ENCODE results near the gene SPATA3.

DNA sequence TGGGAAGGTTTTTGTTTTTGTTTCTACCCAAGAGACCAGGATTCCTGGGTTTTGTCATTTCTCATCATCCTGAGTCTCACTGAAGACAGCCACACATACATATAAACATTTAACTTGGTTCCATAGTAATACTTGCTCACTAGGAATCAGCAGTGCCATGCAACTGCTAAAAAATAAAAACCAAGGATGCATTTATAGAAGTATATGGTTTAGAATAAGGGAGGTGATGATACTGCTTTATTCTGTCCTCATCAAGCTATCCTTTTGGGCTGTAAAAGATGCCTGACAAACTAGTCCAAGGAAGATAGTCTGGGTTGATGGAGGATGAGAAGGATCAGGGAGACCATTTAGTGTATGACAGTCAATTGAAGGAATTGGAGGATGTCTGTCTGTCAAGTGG, 740 bp downstream of the SPATA3 start:
- TF ChIP-seq DMAP1 (CRISPR knock-in tag; IDR thresholded peaks at IDR 0.05), result no peak
- no peak for TF ChIP-seq ZNF703 (CRISPR knock-in tag; IDR thresholded peaks at IDR 0.05; ENCODE audit: borderline replicate concordance)
- TF ChIP-seq, protein P1, sequence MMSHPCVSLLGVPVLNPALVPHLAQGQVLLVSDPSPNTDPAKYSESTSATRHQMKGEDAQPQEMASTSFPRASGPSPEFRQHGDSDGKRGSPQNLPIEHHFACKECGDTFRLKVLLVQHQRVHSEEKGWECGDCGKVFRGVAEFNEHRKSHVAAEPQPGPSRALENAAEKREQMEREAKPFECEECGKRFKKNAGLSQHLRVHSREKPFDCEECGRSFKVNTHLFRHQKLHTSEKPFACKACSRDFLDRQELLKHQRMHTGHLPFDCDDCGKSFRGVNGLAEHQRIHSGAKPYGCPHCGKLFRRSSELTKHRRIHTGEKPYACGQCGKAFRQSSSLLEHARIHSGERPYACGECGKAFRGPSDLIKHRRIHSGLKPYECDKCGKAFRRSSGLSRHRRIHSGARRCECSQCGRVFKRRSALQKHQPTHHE (CRISPR knock-in tag; IDR thresholded peaks at IDR 0.05; ENCODE audit: borderline replicate concordance), result no peak
- TF ChIP-seq, protein P2, sequence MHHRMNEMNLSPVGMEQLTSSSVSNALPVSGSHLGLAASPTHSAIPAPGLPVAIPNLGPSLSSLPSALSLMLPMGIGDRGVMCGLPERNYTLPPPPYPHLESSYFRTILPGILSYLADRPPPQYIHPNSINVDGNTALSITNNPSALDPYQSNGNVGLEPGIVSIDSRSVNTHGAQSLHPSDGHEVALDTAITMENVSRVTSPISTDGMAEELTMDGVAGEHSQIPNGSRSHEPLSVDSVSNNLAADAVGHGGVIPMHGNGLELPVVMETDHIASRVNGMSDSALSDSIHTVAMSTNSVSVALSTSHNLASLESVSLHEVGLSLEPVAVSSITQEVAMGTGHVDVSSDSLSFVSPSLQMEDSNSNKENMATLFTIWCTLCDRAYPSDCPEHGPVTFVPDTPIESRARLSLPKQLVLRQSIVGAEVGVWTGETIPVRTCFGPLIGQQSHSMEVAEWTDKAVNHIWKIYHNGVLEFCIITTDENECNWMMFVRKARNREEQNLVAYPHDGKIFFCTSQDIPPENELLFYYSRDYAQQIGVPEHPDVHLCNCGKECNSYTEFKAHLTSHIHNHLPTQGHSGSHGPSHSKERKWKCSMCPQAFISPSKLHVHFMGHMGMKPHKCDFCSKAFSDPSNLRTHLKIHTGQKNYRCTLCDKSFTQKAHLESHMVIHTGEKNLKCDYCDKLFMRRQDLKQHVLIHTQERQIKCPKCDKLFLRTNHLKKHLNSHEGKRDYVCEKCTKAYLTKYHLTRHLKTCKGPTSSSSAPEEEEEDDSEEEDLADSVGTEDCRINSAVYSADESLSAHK (CRISPR knock-in tag; IDR thresholded peaks at IDR 0.05; ENCODE audit: borderline replicate concordance), result no peak
- TF ChIP-seq ZNF709 (CRISPR knock-in tag; IDR thresholded peaks at IDR 0.05), result no peak
